Keratinocyte (primary cell): ENCODE measurements around the gene IMPDH1. TPM values are rescaled to one million over a fixed set of nuclear protein-coding genes. Genes with fewer than 3 reads are reported as not detected.

Experiments used
- DNase-seq: peaks from one replicate; pipeline ENCODE4 v3.0.0-alpha.2; 2011; ENCODE audit warnings: low read depth, missing footprints, low spot score
- FAIRE-seq: peaks from 2 replicates; lab custom pipeline; 2011; peaks lifted over from hg19 to GRCh38; lab: Jason Lieb, UNC
- H2AFZ ChIP-seq: 2 replicates; pipeline ENCODE4 v1.6.0; 2012; ENCODE audit warnings: low read length, control low read depth, inconsistent platforms; ENCODE audit not compliant: control insufficient read depth
- H3K27ac ChIP-seq: 2 replicates; pipeline ENCODE4 v1.5.1; 2011; ENCODE audit warnings: low read length; ENCODE audit not compliant: control insufficient read depth, insufficient read depth
- H3K27me3 ChIP-seq: 3 replicates; pipeline ENCODE4 v1.6.0; 2011; ENCODE audit warnings: low read length; ENCODE audit not compliant: control insufficient read depth, insufficient read depth; ENCODE audit errors: extremely low read depth
- H3K36me3 ChIP-seq, 2 experiments: 2 replicates in 1 of 2; 3 replicates in 1 of 2; pipeline ENCODE4 v1.5.1; 2011; ENCODE audit warnings: low read length in 2 of 2, mild to moderate bottlenecking in 1 of 2; ENCODE audit not compliant: control insufficient read depth in 2 of 2, insufficient read depth in 2 of 2; ENCODE audit errors: extremely low read depth in 1 of 2
- H3K4me1 ChIP-seq: 3 replicates; pipeline ENCODE4 v1.5.1; 2011; ENCODE audit warnings: low read length; ENCODE audit not compliant: control insufficient read depth, insufficient read depth; ENCODE audit errors: extremely low read depth
- H3K4me2 ChIP-seq: 3 replicates; pipeline ENCODE4 v1.6.0; 2011; ENCODE audit warnings: low read depth, low read length; ENCODE audit not compliant: control insufficient read depth, insufficient read depth; ENCODE audit errors: extremely low read depth
- H3K4me3 ChIP-seq, 3 experiments: fragments of 200-600 bp in 1 of 3; sonication (generic) in 1 of 3; 2 replicates in 2 of 3; 3 replicates in 1 of 3; pipeline ENCODE4 v1.5.1; 2011 to 2016; ENCODE audit warnings: low read length in 3 of 3, mild to moderate bottlenecking in 3 of 3, control low read depth in 2 of 3, inconsistent platforms in 1 of 3, low read depth in 1 of 3, mixed read lengths in 1 of 3, mixed run types in 1 of 3, moderate library complexity in 1 of 3; ENCODE audit not compliant: control insufficient read depth in 2 of 3, insufficient read depth in 2 of 3; ENCODE audit errors: extremely low read depth in 1 of 3
- H3K79me2 ChIP-seq: 2 replicates; pipeline ENCODE4 v1.6.0; 2012; ENCODE audit warnings: low read length; ENCODE audit not compliant: control insufficient read depth, insufficient read depth
- H3K9ac ChIP-seq: 3 replicates; pipeline ENCODE4 v1.6.0; 2011; ENCODE audit warnings: low read length; ENCODE audit not compliant: control insufficient read depth, insufficient read depth; ENCODE audit errors: extremely low read depth
- H3K9me1 ChIP-seq: 3 replicates; pipeline ENCODE4 v1.6.0; 2011; ENCODE audit warnings: low read length; ENCODE audit not compliant: control insufficient read depth, insufficient read depth; ENCODE audit errors: extremely low read depth
- H3K9me3 ChIP-seq: 2 replicates; pipeline ENCODE4 v1.5.1; 2012; ENCODE audit warnings: low read depth, low read length; ENCODE audit not compliant: control insufficient read depth
- H4K20me1 ChIP-seq: 3 replicates; pipeline ENCODE4 v1.6.0; 2011; ENCODE audit warnings: low read length; ENCODE audit not compliant: control insufficient read depth, insufficient read depth; ENCODE audit errors: extremely low read depth
- EZH2 ChIP-seq: IDR thresholded peaks from one replicate; pipeline ENCODE4 v1.6.1; 2012; ENCODE audit warnings: inconsistent platforms, mild to moderate bottlenecking, low read length, moderate library complexity
- dilution Hi-C: fragments of 300-500 bp; cut with MboI; formaldehyde crosslinking; loops from one replicate; pipeline ENCODE4 v1.7.0; 2020; ENCODE audit warnings: low sequenced_read_pairs; ENCODE audit not compliant: extremely low pct_ligation_motif_present
- polyA plus RNA-seq, 5 experiments: library from polyadenylated mRNA; depleted of rRNA in 3 of 5; stranded (reverse) in 3 of 5; stranded (forward) in 1 of 5; unstranded in 1 of 5; fragments of >200 nt; gene quantifications; 1 replicate in 1 of 5; 2 replicates in 3 of 5; 3 replicates in 1 of 5; pipeline versions ENCODE4 v1.2.1 to v1.2.3, GENCODE V29; 2011 to 2012; ENCODE audit warnings: missing spikeins in 2 of 5, low read depth in 1 of 5, low replicate concordance in 1 of 5
- TF ChIP-seq, protein P1 (sequence below), 3 experiments: IDR thresholded peaks in 1 of 3; conservative IDR thresholded peaks in 1 of 3; optimal IDR thresholded peaks in 1 of 3; 2 replicates in 2 of 3; 3 replicates in 1 of 3; pipeline versions ENCODE3 to v1.5.1; 2011; ENCODE audit warnings: low read length in 3 of 3, mild to moderate bottlenecking in 3 of 3, moderate library complexity in 2 of 3, control low read depth in 1 of 3, inconsistent platforms in 1 of 3; ENCODE audit not compliant: insufficient read depth in 2 of 3; ENCODE audit errors: extremely low read depth in 1 of 3

The IMPDH1 gene
- polyA plus RNA-seq, 1 donor (not counting 4 experiments of a cell fraction or from before 2014, with no cell fraction given): 56.2 TPM

DNA sequence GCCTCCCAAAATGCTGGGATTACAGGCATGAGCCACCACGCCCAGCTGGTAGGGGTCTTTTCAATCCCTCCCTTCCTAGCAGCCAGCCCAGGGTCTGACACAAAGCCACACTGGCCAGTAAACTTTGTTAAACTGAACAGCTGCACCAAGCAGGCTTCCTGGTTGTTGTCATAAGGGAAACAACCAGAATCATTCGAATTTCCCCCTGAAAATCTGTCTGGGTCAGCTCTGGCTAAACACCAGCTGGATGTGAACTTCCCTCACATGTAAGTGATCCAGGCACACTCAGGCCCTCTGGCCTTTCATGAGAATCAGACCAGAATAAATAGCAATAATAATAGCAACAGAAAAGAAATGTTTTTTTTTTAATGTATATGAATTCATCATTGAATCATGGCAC lies 7.4 kb downstream of the IMPDH1 start:
- dilution Hi-C loops: no loop called here
- Histone ChIP-seq H3K9me3 (no peaks in the 10 kb centered on the region), H2AFZ (no peak overlapping the region), H3K79me2 (peaks cover 15% of the 10 kb centered on the region), H4K20me1 (no peaks in the 10 kb centered on the region), H3K9ac (no peak overlapping the region), H3K4me2 (no peak overlapping the region), H3K4me1 (peaks cover 16% of the 10 kb centered on the region), H3K36me3 (peaks cover 20 to 32% of the 10 kb centered on the region in 2 experiments), H3K9me1 (no peaks in the 10 kb centered on the region), H3K27ac (no peak overlapping the region), H3K27me3 (no peaks in the 10 kb centered on the region), H3K4me3 (no peak overlapping the region)
- FAIRE-seq (no peak), DNase-seq (no peak)
- TF ChIP-seq, protein P1, sequence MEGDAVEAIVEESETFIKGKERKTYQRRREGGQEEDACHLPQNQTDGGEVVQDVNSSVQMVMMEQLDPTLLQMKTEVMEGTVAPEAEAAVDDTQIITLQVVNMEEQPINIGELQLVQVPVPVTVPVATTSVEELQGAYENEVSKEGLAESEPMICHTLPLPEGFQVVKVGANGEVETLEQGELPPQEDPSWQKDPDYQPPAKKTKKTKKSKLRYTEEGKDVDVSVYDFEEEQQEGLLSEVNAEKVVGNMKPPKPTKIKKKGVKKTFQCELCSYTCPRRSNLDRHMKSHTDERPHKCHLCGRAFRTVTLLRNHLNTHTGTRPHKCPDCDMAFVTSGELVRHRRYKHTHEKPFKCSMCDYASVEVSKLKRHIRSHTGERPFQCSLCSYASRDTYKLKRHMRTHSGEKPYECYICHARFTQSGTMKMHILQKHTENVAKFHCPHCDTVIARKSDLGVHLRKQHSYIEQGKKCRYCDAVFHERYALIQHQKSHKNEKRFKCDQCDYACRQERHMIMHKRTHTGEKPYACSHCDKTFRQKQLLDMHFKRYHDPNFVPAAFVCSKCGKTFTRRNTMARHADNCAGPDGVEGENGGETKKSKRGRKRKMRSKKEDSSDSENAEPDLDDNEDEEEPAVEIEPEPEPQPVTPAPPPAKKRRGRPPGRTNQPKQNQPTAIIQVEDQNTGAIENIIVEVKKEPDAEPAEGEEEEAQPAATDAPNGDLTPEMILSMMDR (optimal IDR thresholded peaks at IDR 0.05 in 1 of 3, IDR thresholded peaks at IDR 0.05 in 1 of 3, conservative IDR thresholded peaks at IDR 0.05 in 1 of 3; ENCODE audit: extremely low read depth in 1 of 3, insufficient read depth in 2 of 3, low read length in 3 of 3): no peak
- TF ChIP-seq EZH2: no peak

DNA sequence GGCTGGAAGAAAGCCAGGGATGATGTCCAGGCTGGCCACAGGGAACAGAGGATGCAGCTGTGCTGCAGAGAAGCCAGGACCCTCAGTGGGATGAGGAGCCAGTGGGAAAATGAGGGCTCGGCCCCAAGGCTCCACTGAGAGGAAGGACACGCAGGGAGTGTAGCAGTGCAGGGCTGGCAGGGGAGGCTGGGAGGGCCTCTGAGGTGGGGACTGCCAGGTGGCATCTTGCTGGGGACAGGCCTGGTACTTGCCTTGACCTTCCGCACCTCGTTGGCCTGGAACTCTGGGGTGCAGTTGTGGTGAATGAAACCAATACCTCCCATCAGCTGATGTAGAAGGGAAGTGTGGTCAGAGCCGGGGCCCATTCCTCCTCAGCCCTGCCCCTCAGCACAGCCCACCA lies 9.2 kb downstream of the IMPDH1 start:
- Histone ChIP-seq H3K36me3 (peaks cover 27 to 35% of the 10 kb centered on the region in 2 experiments), H3K9me3 (no peaks in the 10 kb centered on the region), H3K4me2 (no peak overlapping the region), H3K4me3 (no peak overlapping the region), H3K79me2 (peaks cover 15% of the 10 kb centered on the region), H3K9me1 (no peaks in the 10 kb centered on the region), H3K9ac (no peak overlapping the region), H4K20me1 (no peaks in the 10 kb centered on the region), H3K27me3 (no peaks in the 10 kb centered on the region), H3K4me1 (peaks cover 13% of the 10 kb centered on the region), H2AFZ (no peak overlapping the region), H3K27ac (no peak overlapping the region)
- DNase-seq (no peak), FAIRE-seq (no peak)
- no peak for TF ChIP-seq EZH2
- TF ChIP-seq, protein P1 (optimal IDR thresholded peaks at IDR 0.05 in 1 of 3, IDR thresholded peaks at IDR 0.05 in 1 of 3, conservative IDR thresholded peaks at IDR 0.05 in 1 of 3; ENCODE audit: extremely low read depth in 1 of 3, insufficient read depth in 2 of 3, low read length in 3 of 3): no peak
- dilution Hi-C loops: no loop called here
